SK-N-SH treated with all-trans-retinoic acid at 6 μM for 48 hours (cell line): ENCODE data around the gene PHOSPHO1.

Experiments used
- ARNTL ChIP-seq: fragments of 450-650 bp; formaldehyde crosslinking; IDR thresholded peaks from 2 replicates; pipeline ENCODE4 v1.5.0; 2020; ENCODE audit warnings: low read depth, mild to moderate bottlenecking, moderate library complexity, borderline replicate concordance
- CSDC2 ChIP-seq: fragments of 250-450 bp; sonication (Bioruptor Pico); IDR thresholded peaks from 2 replicates; pipeline ENCODE4 v1.5.0; 2020; ENCODE audit warnings: mild to moderate bottlenecking, moderate library complexity
- CSRNP3 ChIP-seq: fragments of 250-450 bp; sonication (Bioruptor Pico); IDR thresholded peaks from 2 replicates; pipeline ENCODE4 v1.5.1; 2021; ENCODE audit warnings: mild to moderate bottlenecking, moderate library complexity
- PATZ1 ChIP-seq: fragments of 250-450 bp; sonication (Bioruptor Pico); IDR thresholded peaks from 2 replicates; pipeline ENCODE4 v1.8.0; 2020; ENCODE audit warnings: mild to moderate bottlenecking, moderate library complexity, borderline replicate concordance
- PPARA ChIP-seq: fragments of 250-450 bp; sonication (Bioruptor Pico); IDR thresholded peaks from 2 replicates; pipeline ENCODE4 v1.5.0; 2020; ENCODE audit warnings: mild to moderate bottlenecking, borderline replicate concordance
- TCF4 ChIP-seq: fragments of 250-450 bp; sonication (Bioruptor Pico); IDR thresholded peaks from 2 replicates; pipeline ENCODE4 v1.8.0; 2021; ENCODE audit warnings: mild to moderate bottlenecking, moderate library complexity, borderline replicate concordance
- TOX ChIP-seq: fragments of 250-450 bp; sonication (Bioruptor Pico); IDR thresholded peaks from 2 replicates; pipeline ENCODE4 v1.8.0; 2021; ENCODE audit warnings: mild to moderate bottlenecking, moderate library complexity, borderline replicate concordance
- ZC3H10 ChIP-seq: fragments of 250-450 bp; sonication (Bioruptor Pico); IDR thresholded peaks from 2 replicates; pipeline ENCODE4 v1.5.1; 2021; ENCODE audit warnings: mild to moderate bottlenecking, moderate library complexity

- TF ChIP-seq PATZ1 (CRISPR knock-in tag) (no peak), TCF4 (no peak), ZC3H10 (CRISPR knock-in tag) (no peak), CSRNP3 (CRISPR knock-in tag) (no peak), TOX (CRISPR knock-in tag) (no peak), PPARA (CRISPR knock-in tag) (no peak), CSDC2 (CRISPR knock-in tag) (no peak), ARNTL (CRISPR knock-in tag) (no peak)
Measured at GRCh38 chr17:49258394-49258793, 27.8 kb upstream of the PHOSPHO1 start.
